Astrocyte (in vitro differentiated cells and primary cell): Measurements from ENCODE around the gene GDF2. TPM values are rescaled to one million over a fixed set of nuclear protein-coding genes. Genes with fewer than 3 reads are reported as not detected.

ENCODE experiments used
- DNase-seq: peaks from one replicate; pipeline ENCODE4 v3.0.0-alpha.2; 2010; ENCODE audit warnings: low read depth
- FAIRE-seq: peaks from 2 replicates; lab custom pipeline; 2011; peaks lifted over from hg19 to GRCh38; lab: Jason Lieb, UNC
- H2AFZ ChIP-seq: 2 replicates; pipeline ENCODE4 v1.6.0; 2012; ENCODE audit warnings: low read depth, low read length, inconsistent platforms
- H3K27ac ChIP-seq: 2 replicates; pipeline ENCODE4 v1.5.1; 2011; ENCODE audit warnings: low read depth, low read length, inconsistent platforms
- H3K27me3 ChIP-seq: 2 replicates; pipeline ENCODE4 v1.6.0; 2011; ENCODE audit warnings: low read length, inconsistent platforms; ENCODE audit not compliant: insufficient read depth
- H3K36me3 ChIP-seq: 2 replicates; pipeline ENCODE4 v1.5.1; 2011; ENCODE audit warnings: low read length, inconsistent platforms; ENCODE audit not compliant: insufficient read depth
- H3K4me1 ChIP-seq: 2 replicates; pipeline ENCODE4 v1.5.1; 2011; ENCODE audit warnings: low read length, inconsistent platforms; ENCODE audit not compliant: insufficient read depth
- H3K4me2 ChIP-seq: 2 replicates; pipeline ENCODE4 v1.6.0; 2012; ENCODE audit warnings: low read length, inconsistent platforms
- H3K4me3 ChIP-seq: 2 replicates; pipeline ENCODE4 v1.5.1; 2011; ENCODE audit warnings: low read depth, mild to moderate bottlenecking, low read length, inconsistent platforms; ENCODE audit not compliant: insufficient read depth
- H3K79me2 ChIP-seq: 2 replicates; pipeline ENCODE4 v1.6.0; 2012; ENCODE audit warnings: mild to moderate bottlenecking, low read length, inconsistent platforms; ENCODE audit not compliant: insufficient read depth
- H3K9ac ChIP-seq: 2 replicates; pipeline ENCODE4 v1.6.0; 2012; ENCODE audit warnings: mild to moderate bottlenecking, low read length, inconsistent platforms
- H3K9me3 ChIP-seq: 2 replicates; pipeline ENCODE4 v1.5.1; 2012; ENCODE audit warnings: low read depth, mild to moderate bottlenecking, low read length, inconsistent platforms; ENCODE audit not compliant: insufficient read depth
- H4K20me1 ChIP-seq: 2 replicates; pipeline ENCODE4 v1.6.0; 2012; ENCODE audit warnings: low read length, inconsistent platforms; ENCODE audit not compliant: insufficient read depth
- H3K27ac Mint-ChIP-seq: one replicate; pipeline ENCODE4 v1.8.0; 2021; ENCODE audit warnings: mild to moderate bottlenecking, mixed read lengths; ENCODE audit not compliant: unreplicated experiment
- H3K27me3 Mint-ChIP-seq: one replicate; pipeline ENCODE4 v1.8.0; 2021; ENCODE audit warnings: low read depth, mixed read lengths; ENCODE audit not compliant: unreplicated experiment
- H3K36me3 Mint-ChIP-seq: one replicate; pipeline ENCODE4 v1.8.0; 2021; ENCODE audit warnings: low read depth, mixed read lengths; ENCODE audit not compliant: unreplicated experiment
- H3K4me1 Mint-ChIP-seq: one replicate; pipeline ENCODE4 v1.8.0; 2021; ENCODE audit warnings: low read depth, mixed read lengths; ENCODE audit not compliant: unreplicated experiment
- H3K4me3 Mint-ChIP-seq: one replicate; pipeline ENCODE4 v1.8.0; 2021; ENCODE audit warnings: mild to moderate bottlenecking, moderate library complexity, mixed read lengths; ENCODE audit not compliant: unreplicated experiment
- H3K9me3 Mint-ChIP-seq: one replicate; pipeline ENCODE4 v1.8.0; 2021; ENCODE audit warnings: mild to moderate bottlenecking, mixed read lengths; ENCODE audit not compliant: unreplicated experiment
- EZH2 ChIP-seq: IDR thresholded peaks from 2 replicates; pipeline ENCODE4 v1.6.1; 2012; ENCODE audit warnings: mild to moderate bottlenecking, low read length, inconsistent platforms; ENCODE audit not compliant: insufficient read depth
- total RNA-seq: library from RNA; stranded (reverse); gene quantifications from 2 replicates; pipeline ENCODE4 v1.2.1, GENCODE V29; 2021
- TF ChIP-seq, protein P1 (sequence below): IDR thresholded peaks from 2 replicates; pipeline ENCODE4 v1.5.1; 2011; ENCODE audit warnings: low read depth, mild to moderate bottlenecking, inconsistent platforms, low read length, moderate library complexity; ENCODE audit not compliant: insufficient read depth

Gene GDF2
- total RNA-seq, 1 donor from 2014 or later: not detected

GRCh38 chr10:47319784-47320183, 2.5 kb upstream of the GDF2 start:
- Mint-ChIP-seq H3K27me3 (peaks cover 53% of the 10 kb centered on the region), H3K9me3 (no peaks in the 10 kb centered on the region), H3K36me3 (no peaks in the 10 kb centered on the region), H3K27ac (no peak overlapping the region), H3K4me1 (no peaks in the 10 kb centered on the region), H3K4me3 (no peak overlapping the region)
- Histone ChIP-seq H3K4me2 (no peak overlapping the region), H3K27ac (no peak overlapping the region), H3K4me3 (no peak overlapping the region), H2AFZ (no peak overlapping the region), H3K27me3 (peaks cover 8% of the 10 kb centered on the region), H3K4me1 (no peaks in the 10 kb centered on the region), H3K9ac (no peak overlapping the region), H3K79me2 (no peaks in the 10 kb centered on the region), H3K9me3 (no peaks in the 10 kb centered on the region), H3K36me3 (no peaks in the 10 kb centered on the region), H4K20me1 (no peaks in the 10 kb centered on the region)
- DNase-seq (no peak), FAIRE-seq (no peak)
- TF ChIP-seq, protein P1, sequence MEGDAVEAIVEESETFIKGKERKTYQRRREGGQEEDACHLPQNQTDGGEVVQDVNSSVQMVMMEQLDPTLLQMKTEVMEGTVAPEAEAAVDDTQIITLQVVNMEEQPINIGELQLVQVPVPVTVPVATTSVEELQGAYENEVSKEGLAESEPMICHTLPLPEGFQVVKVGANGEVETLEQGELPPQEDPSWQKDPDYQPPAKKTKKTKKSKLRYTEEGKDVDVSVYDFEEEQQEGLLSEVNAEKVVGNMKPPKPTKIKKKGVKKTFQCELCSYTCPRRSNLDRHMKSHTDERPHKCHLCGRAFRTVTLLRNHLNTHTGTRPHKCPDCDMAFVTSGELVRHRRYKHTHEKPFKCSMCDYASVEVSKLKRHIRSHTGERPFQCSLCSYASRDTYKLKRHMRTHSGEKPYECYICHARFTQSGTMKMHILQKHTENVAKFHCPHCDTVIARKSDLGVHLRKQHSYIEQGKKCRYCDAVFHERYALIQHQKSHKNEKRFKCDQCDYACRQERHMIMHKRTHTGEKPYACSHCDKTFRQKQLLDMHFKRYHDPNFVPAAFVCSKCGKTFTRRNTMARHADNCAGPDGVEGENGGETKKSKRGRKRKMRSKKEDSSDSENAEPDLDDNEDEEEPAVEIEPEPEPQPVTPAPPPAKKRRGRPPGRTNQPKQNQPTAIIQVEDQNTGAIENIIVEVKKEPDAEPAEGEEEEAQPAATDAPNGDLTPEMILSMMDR: no peak
- no peak for TF ChIP-seq EZH2

- Histone ChIP-seq H4K20me1 (no peaks in the 10 kb centered on the region), H3K4me3 (no peak overlapping the region), H3K27me3 (peaks cover 8% of the 10 kb centered on the region), H3K36me3 (no peaks in the 10 kb centered on the region), H3K4me2 (no peak overlapping the region), H2AFZ (no peak overlapping the region), H3K4me1 (no peaks in the 10 kb centered on the region), H3K27ac (no peak overlapping the region), H3K9ac (no peak overlapping the region), H3K79me2 (no peaks in the 10 kb centered on the region), H3K9me3 (no peaks in the 10 kb centered on the region)
- FAIRE-seq (no peak), DNase-seq (no peak)
- Mint-ChIP-seq H3K9me3 (no peaks in the 10 kb centered on the region), H3K27me3 (peaks cover 50% of the 10 kb centered on the region), H3K4me3 (no peak overlapping the region), H3K36me3 (no peaks in the 10 kb centered on the region), H3K4me1 (no peaks in the 10 kb centered on the region), H3K27ac (no peak overlapping the region)
- TF ChIP-seq, protein P1: no peak
- TF ChIP-seq EZH2: no peak
Measured at GRCh38 chr10:47320812-47321211, 1.4 kb upstream of the GDF2 start.

DNA sequence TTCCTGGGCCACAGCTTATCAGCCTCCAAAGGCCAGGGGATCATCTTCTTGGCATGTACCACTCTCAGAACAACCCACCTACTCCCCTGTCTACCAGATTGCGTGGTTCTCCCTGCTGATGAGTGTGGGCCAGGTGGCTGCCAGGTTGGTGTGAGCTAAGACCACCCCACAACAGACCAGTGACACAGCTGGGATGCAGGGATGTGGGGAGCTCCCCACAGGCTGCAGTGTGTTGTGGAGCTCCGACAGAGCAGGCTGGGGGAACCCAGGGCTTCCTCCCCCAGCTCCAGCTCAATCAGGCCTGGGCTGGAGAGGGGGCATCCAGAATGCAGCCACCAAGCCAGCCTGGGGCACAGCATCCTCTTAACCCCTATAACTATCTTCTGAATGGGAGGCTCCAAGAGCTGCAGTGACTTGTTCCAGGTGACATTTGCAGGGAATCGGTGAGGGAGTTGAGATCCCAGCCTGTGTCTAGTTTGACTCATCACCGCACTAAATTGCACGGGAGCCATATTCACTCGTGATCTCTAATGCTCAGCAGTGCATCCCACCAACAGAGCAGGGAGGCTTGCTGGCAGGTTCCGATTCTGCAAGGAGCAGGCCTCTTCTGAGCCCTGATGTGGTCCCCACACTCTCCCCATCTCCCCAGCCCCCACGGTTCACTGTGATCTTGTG, 596 bp upstream of the GDF2 start:
- no peak overlapping the region for H3K9ac ChIP-seq
- Mint-ChIP-seq H3K4me1 (no peaks in the 10 kb centered on the region), H3K9me3 (no peaks in the 10 kb centered on the region), H3K27ac (no peak overlapping the region), H3K4me3 (no peak overlapping the region), H3K27me3 (peaks cover 51% of the 10 kb centered on the region), H3K36me3 (no peaks in the 10 kb centered on the region)
- no peaks in the 10 kb centered on the region for H4K20me1 ChIP-seq
- H3K4me1 ChIP-seq: no peaks in the 10 kb centered on the region
- H3K4me3 ChIP-seq: no peak overlapping the region
- no peak for TF ChIP-seq EZH2
- TF ChIP-seq, protein P1: no peak
- no peaks in the 10 kb centered on the region for H3K36me3 ChIP-seq
- H3K9me3 ChIP-seq: no peaks in the 10 kb centered on the region
- no peak overlapping the region for H2AFZ ChIP-seq
- no peak for DNase-seq
- no peak overlapping the region for H3K4me2 ChIP-seq
- FAIRE-seq: no peak
- H3K27me3 ChIP-seq: peaks cover 8% of the 10 kb centered on the region
- no peaks in the 10 kb centered on the region for H3K79me2 ChIP-seq
- H3K27ac ChIP-seq: no peak overlapping the region
